ENCODE measurements around the gene ATRX.
"Not testable (repeated sequence)": the region's sequence is repeated elsewhere in the genome, so short reads cannot be mapped to it uniquely, and the experiment has no call there.

The ATRX gene

DNA sequence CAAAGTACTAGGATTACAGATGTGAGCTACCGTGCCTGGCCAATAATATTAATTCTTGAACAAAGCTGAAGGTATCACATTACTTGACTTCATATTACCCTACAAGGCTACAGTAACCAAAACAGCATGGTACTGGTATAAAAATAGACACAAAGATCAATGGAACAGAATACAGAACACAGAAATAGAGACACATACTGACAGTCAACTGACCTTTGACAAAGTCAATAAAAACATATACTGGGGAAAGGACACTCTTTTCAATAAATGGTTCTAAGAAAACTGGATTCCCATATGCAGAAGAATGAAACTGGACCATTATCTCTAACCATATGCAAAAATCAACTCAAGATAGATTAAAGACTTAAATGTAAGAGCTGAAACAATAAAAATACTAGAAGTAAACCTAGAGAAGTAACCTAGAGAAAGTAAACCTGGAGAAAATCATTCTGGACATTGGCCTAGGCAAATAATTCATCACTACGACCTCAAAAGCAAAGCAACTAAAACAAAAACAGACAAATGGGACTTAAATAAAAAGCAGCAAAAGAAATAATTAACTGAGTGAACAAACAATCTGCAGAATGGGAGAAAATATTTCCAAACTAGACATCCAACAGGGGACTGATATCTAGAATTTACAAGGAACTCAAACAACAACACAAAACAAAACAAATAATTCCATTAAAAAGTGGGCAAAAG lies 182.2 kb downstream of the ATRX start:
- DNase-seq = no peak

GRCh38 chrX:77597511-77597910 lies 188.5 kb downstream of the ATRX start:
- DNase-seq = no peak

DNA sequence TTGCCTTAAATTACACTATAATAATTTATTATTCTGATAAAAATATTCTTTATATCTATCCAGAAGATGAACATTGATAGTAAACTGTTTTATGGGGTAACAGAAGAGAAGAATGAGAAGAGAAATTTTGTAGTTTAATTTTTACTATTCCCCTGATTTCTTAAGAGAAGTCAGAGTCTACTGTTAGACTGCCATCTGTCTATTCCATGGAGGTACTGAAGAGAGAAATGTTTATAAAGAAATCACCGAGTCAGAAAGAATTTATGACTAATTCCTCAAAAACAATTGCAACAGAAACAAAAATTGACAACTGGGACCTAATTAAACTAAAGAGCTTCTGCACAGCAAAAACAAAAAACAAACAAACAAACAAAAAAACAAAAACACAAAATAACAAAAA lies 188.9 kb downstream of the ATRX start:
- DNase-seq = no peak

DNA sequence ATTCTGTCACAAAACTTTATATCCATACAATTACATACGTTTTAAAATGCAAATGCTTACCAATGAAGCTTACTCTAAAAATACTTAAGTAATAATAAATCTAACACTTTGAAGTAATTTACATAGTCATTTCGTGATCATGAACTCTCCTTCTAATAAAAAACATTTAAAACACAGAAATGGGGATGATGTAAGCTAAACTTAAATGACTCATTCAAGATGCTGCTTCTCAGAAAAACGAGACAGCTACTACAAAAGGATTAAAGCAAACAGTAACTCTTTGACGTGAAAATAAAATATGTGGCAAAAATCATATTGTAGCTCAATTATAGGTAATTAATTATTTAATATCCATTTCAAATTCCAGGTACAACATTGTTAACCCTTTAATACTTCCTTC lies 190.2 kb downstream of the ATRX start:
- no peak for DNase-seq

GRCh38 chrX:77572322-77572721 lies 213.7 kb downstream of the ATRX start:
- no peak for DNase-seq

- DNase-seq = no peak
Observed at GRCh38 chrX:77565278-77565677, 220.7 kb downstream of the ATRX start.

DNA sequence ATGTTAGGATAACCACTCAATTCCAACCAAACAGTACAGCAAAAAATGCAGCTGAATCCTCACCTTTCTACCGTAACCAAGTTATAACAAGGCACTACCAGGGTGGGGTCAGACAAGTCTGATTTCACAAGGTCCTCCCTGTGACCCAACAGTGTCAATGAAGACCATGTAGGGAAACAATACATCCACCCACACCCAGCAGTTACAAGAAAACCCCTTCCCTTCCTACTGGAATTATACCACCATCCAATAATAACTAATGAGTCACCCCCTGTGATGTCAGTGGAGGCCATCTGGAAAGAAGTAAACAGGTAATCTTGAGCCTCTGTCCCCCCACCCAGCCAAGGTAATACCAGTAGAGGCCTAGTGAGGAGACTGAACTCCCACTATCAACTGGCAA lies 221.2 kb downstream of the ATRX start:
- no peak for DNase-seq

DNA sequence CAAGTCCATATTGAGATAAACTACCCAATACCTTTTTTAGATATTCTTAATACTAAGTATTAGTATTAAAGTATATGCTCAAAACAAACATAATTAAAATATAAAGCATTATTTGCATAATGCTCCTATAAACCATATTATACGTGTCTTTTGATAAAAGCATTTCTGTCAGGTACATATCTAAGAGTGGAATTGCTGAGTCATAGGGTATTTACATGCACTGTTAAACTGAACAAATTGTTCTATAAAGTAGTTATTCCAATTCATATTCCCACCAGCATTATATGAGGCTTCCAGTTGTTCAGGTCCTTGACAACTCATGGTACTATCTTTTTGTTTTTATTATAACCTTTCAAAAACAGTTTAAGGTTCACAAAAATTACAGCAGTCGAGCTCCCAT lies 224.6 kb downstream of the ATRX start:
- DNase-seq = no peak

DNA sequence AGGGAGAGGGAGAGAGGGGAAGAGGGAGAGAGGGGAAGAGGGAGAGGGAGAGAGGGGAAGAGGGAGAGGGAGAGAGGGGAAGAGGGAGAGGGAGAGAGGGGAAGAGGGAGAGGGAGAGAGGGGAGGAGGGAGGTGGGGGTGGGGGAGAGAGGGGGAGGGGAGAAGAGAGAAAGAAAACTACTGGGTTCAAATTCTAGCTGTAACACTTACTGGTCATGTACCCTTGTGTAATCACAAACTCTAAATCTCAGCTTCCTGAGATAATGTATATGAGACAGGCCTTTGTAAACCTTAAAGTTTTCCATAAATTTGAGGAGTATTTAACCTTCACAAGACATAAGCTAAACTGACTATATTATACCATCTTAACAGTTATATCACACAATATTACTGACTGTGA lies 229.7 kb downstream of the ATRX start:
- DNase-seq = no peak

- no peak for DNase-seq
Observed at GRCh38 chrX:77548751-77549150, 237.3 kb downstream of the ATRX start.

- DNase-seq = not testable (repeated sequence)
Observed at GRCh38 chrX:77539778-77540177, 246.2 kb downstream of the ATRX start.

- DNase-seq = not testable (repeated sequence)
Observed at GRCh38 chrX:77531261-77531660, 254.8 kb downstream of the ATRX start.

DNA sequence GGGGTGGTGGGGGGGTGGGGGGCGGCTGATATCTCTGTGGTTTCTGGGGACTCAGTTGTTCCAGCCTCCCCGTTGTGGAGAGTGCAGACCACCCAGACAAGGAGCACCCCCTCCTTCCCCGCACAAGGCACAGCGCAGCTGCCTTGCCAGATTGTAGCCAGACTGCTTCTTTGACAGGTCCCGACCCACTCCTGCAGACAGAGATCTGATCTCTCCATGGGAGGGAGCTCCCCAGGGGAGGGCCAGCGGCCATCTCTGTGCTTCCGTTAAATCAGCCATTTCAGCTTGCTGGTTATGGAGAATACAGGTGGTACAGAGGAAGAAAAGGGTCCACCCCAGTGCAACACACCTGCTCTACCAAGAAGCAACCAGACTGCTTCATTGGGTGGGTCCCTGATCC lies 258.0 kb downstream of the ATRX start:
- DNase-seq = no peak

GRCh38 chrX:77527233-77528001 lies 258.6 kb downstream of the ATRX start:
- DNase-seq = no peak

GRCh38 chrX:77519765-77520164 lies 266.3 kb downstream of the ATRX start:
- DNase-seq = no peak

DNA sequence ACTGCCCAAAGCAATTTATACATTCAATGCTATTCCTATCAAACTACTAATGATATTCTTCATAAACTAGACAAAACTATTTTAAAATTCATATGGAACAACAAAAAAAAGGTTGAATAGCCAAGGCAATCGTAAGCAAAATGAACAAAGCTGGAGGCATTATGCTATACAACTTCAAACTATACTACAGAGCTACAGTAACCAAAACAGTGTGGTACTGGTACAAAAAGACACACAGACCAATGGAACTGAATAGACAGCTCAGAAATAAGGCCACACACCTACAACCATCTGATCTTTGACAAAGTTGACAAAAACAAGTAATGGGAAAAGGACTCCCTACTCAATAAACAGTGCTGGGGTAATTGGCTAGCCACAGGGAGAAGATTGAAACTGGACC lies 271.8 kb downstream of the ATRX start:
- DNase-seq = no peak

GRCh38 chrX:77510007-77510406 lies 276.0 kb downstream of the ATRX start:
- no peak for DNase-seq

- DNase-seq = no peak
Observed at GRCh38 chrX:77505227-77505626, 280.8 kb downstream of the ATRX start.

DNA sequence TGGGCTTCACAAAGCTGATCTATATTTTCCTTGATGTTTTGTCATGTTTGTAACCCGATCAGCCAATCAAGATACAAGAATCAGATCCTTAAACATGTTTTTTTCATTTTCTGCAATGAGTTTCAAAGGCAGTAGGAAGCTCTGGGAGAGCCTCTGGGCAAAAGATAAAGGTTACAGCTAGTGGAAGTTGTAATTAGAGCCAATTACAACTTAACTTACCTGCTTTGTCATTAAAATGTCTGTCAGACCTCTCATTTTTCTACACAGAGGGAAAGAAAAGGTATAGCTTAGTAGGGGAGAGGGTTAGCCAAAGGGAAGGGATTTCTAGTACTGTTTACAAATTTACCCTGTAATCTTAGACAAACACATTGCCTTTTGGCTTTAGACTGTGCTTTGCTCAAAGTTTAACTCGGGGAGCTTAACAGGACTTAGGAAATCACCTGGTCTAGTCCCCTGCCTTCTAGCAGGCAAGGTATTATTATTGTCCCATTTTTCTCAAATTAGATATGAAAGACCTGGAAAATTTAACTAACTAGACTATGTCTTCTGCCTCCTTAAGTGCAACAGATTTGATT lies 283.0 kb downstream of the ATRX start:
- no peak for DNase-seq

GRCh38 chrX:77500164-77500563 lies 285.9 kb downstream of the ATRX start:
- not testable (repeated sequence) for DNase-seq

DNA sequence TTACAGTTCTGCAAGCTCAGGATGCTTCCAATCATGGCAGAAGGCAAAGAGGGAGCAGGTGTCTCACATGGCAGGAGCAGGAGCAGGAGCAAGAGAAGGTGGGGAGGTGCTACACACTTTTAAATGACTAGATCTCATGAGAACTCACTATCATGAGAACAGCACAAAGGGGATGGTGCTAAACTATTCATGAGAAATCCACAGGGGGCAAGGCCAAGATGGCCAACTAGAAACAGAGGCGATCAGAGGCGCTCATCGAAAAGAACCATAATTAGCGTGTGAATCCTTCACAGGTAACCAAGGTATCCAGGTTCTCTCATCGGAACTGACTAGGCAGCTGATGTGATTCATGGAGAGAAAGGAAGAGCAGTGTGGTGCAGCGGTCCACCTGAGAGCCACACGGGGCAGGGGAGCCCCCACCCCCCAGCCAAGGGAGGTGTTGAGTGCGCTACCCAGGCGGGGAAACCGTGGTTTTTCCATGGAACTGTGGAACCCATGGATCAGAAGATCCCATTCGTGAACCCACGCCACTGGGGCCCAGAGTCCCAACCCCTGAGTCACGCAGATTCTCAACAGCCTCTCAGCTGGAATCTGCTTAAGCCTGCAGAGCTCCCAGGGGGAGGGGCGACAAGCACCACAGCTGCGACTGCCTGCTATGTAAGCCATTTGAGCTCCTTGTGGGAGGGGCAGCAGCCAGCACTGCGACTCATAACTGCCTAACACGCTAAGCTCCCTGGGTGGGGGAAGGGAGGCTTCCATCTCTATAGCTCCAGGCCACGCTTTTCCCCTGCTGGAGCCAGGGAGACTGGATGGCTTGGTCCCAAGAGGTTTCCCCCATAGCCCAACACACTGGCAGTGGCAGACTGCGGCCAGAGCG lies 292.1 kb downstream of the ATRX start:
- no peak for DNase-seq

DNA sequence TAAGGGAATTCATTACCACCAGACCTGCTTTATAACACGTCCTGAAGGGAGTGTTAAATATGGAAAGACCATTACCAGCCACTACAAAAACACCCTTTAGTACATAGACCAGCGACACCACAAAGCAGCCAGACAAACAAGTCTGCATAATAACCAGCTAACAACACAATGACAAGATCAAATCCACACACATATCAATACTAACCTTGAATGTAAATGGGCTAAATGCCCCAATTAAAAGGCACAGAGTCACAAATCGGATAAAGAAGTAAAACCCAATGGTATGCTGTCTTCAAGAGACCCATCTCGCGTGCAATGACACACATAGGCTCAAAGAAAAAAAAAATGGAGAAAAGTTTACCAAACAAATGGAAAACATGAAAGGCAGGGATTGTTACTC lies 302.0 kb downstream of the ATRX start:
- no peak for DNase-seq

GRCh38 chrX:77455437-77455836 lies 330.6 kb downstream of the ATRX start:
- no peak for DNase-seq

Measured in stimulated activated CD4-positive, alpha-beta T cell treated with anti-CD3 and anti-CD28 coated beads, Interleukin-4, amount 100 ng/mL, for 24 hours (primary cell).